Chondrocyte (in vitro differentiated cells): ENCODE measurements around the gene SERPINB4. TPM values are rescaled to one million over a fixed set of nuclear protein-coding genes. Genes with fewer than 3 reads are reported as not detected.
"Not testable (repeated sequence)": the region's sequence is repeated elsewhere in the genome, so short reads cannot be mapped to it uniquely, and the experiment has no call there.

Experiments
- DNase-seq: peaks from one replicate; pipeline ENCODE4 v3.0.0; 2021; ENCODE audit warnings: mixed read lengths, low spot score
- H3K27ac Mint-ChIP-seq: one replicate; pipeline ENCODE4 v1.8.0; 2021; ENCODE audit warnings: mild to moderate bottlenecking, moderate library complexity, mixed read lengths; ENCODE audit not compliant: unreplicated experiment
- H3K27me3 Mint-ChIP-seq: 2 replicates; pipeline ENCODE4 v1.8.0; 2021; ENCODE audit warnings: low read depth, mixed read lengths
- H3K36me3 Mint-ChIP-seq: 2 replicates; pipeline ENCODE4 v1.8.0; 2021; ENCODE audit warnings: low read depth, mixed read lengths
- H3K4me1 Mint-ChIP-seq: 2 replicates; pipeline ENCODE4 v1.8.0; 2021; ENCODE audit warnings: low read depth, mild to moderate bottlenecking, mixed read lengths
- H3K4me3 Mint-ChIP-seq: one replicate; pipeline ENCODE4 v1.8.0; 2021; ENCODE audit warnings: mild to moderate bottlenecking, moderate library complexity, mixed read lengths; ENCODE audit not compliant: unreplicated experiment
- H3K9me3 Mint-ChIP-seq: 2 replicates; pipeline ENCODE4 v1.8.0; 2021; ENCODE audit warnings: low read depth, mixed read lengths
- total RNA-seq: library from RNA; stranded (reverse); gene quantifications from 3 replicates; pipeline ENCODE4 v1.2.1, GENCODE V29; 2021
- TF ChIP-seq, protein P1 (sequence below): fragments of 200-600 bp; sonication (generic); IDR thresholded peaks from 2 replicates; pipeline ENCODE4 v1.5.0; 2021; ENCODE audit warnings: antibody characterized with exemption, mild to moderate bottlenecking, moderate library complexity

Gene SERPINB4
- total RNA-seq, 1 donor from 2014 or later, result not detected

DNA sequence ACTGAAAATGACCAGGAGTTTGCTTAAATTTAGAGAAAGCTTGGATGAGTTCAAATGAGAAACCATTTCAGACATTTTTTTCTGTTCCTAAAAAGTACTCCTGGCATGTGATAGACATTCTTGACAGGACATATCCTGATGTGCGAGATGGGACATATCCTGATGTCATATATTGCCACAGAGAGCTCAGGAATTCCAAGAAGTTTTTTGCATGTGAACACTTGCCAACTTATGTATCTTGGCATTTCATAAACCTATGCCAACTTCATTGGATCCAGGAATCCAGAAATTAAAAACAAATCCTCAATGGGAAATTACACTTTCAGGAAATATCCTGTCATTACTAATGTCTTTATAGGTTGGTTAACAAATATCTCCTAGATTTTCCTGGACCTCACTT lies 20.5 kb upstream of the SERPINB4 start:
- Mint-ChIP-seq H3K4me1 (no peaks in the 10 kb centered on the region), H3K4me3 (no peak overlapping the region), H3K36me3 (no peaks in the 10 kb centered on the region), H3K27ac (no peak overlapping the region), H3K27me3 (peaks cover 9% of the 10 kb centered on the region), H3K9me3 (peaks cover 12% of the 10 kb centered on the region)
- TF ChIP-seq, protein P1, sequence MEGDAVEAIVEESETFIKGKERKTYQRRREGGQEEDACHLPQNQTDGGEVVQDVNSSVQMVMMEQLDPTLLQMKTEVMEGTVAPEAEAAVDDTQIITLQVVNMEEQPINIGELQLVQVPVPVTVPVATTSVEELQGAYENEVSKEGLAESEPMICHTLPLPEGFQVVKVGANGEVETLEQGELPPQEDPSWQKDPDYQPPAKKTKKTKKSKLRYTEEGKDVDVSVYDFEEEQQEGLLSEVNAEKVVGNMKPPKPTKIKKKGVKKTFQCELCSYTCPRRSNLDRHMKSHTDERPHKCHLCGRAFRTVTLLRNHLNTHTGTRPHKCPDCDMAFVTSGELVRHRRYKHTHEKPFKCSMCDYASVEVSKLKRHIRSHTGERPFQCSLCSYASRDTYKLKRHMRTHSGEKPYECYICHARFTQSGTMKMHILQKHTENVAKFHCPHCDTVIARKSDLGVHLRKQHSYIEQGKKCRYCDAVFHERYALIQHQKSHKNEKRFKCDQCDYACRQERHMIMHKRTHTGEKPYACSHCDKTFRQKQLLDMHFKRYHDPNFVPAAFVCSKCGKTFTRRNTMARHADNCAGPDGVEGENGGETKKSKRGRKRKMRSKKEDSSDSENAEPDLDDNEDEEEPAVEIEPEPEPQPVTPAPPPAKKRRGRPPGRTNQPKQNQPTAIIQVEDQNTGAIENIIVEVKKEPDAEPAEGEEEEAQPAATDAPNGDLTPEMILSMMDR, result no peak
- DNase-seq, result no peak

DNA sequence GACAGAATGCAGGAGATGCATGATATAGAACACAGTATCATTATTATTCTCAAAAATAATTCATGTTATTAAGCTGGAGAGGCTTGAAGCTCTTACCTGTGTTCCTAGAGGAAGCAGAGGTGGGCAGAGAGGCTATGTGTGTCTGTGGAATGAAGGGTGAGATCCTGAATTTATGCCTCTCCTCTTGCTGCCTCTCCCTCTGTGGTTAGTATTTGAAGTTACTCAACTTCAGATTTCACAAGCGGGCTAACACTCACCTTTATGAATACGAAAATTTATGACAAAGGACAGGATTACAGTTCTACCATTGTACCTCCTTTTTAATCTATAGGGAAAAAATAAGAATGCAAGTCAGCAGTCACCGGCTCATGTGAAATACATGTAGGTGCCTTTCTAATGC lies 17.7 kb upstream of the SERPINB4 start, which contains the start of gene SERPINB3:
TSS of gene SERPINB3 (minus strand) at position 144 of the 400 bp plus-strand sequence. CDS start 677 bp downstream, outside the sequence.
- not testable (repeated sequence) for H3K36me3 Mint-ChIP-seq, H3K4me3 Mint-ChIP-seq, H3K27ac Mint-ChIP-seq, H3K9me3 Mint-ChIP-seq, H3K4me1 Mint-ChIP-seq, DNase-seq
- H3K27me3 Mint-ChIP-seq, result peaks cover 11% of the 10 kb centered on the region

DNA sequence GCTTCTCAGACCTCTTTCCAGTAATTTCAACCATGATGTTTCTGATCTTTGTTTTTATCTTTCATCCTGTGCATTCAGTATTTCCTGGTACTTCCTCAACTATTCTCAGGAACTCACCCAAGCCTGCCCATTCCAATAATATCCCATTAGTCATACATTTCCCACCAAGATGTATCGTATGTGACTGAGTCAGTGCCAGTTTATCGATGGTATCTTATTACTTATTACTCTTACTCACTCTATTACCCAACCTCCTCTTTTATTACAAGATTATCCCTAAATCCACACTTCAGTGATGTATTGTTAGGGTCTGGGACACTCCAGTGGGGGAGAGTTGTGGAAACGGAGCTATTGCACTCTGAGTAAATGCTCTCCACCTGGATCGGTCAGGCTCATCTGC lies 14.9 kb upstream of the SERPINB4 start:
- H3K4me1 Mint-ChIP-seq, H3K36me3 Mint-ChIP-seq, H3K27ac Mint-ChIP-seq, H3K4me3 Mint-ChIP-seq, H3K9me3 Mint-ChIP-seq, DNase-seq: not testable (repeated sequence)
- peaks cover 13% of the 10 kb centered on the region for H3K27me3 Mint-ChIP-seq

DNA sequence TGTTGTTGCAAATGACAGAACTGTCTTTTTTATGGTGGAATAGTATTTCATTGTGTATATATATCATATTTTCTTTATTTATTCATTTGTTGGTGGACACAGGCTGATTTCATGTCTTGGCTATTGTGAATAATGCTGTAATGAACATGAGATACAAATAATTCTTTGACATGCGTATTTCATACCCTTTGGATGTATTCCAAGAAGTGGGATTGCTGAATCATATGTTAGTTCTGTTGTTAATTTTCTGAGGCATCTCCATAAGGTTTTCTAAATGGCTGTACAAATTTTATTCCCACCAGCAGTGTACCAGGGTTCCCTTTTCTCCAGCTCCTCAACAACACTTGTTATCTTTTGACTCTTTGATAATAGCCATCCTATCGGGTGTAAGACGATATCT lies 6.2 kb upstream of the SERPINB4 start:
- not testable (repeated sequence) for H3K27ac Mint-ChIP-seq

DNA sequence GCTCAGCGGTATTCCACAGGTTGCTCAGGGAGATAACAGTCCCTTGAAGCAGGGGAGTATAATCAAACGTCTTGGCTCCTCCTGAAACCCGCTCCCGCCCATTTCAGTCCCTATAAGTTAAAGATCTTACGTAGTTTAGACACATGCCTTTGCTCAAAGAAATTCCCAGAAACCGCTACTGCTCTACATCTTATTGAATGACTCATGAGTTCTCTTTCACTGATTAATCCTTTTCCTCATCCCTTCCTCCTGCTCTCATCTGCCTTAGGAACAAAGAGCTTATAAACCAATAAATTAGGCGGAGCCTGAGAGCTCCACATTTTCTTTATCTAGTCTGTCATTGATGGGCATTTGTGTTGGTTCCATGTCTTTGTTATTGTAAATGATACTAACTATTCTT lies 4.2 kb upstream of the SERPINB4 start:
- H3K36me3 Mint-ChIP-seq, result no peaks in the 10 kb centered on the region
- peaks cover 13% of the 10 kb centered on the region for H3K27me3 Mint-ChIP-seq
- no peak overlapping the region for H3K27ac Mint-ChIP-seq
- H3K4me3 Mint-ChIP-seq, result no peak overlapping the region
- H3K4me1 Mint-ChIP-seq, result no peaks in the 10 kb centered on the region
- TF ChIP-seq, protein P1, result no peak
- no peak for DNase-seq
- H3K9me3 Mint-ChIP-seq, result no peaks in the 10 kb centered on the region

More for the DNA sequence above, 6.2 kb upstream of the SERPINB4 start:
- H3K9me3 Mint-ChIP-seq, H3K36me3 Mint-ChIP-seq, DNase-seq, H3K4me1 Mint-ChIP-seq, H3K4me3 Mint-ChIP-seq: not testable (repeated sequence)
- peaks cover 18% of the 10 kb centered on the region for H3K27me3 Mint-ChIP-seq

DNA sequence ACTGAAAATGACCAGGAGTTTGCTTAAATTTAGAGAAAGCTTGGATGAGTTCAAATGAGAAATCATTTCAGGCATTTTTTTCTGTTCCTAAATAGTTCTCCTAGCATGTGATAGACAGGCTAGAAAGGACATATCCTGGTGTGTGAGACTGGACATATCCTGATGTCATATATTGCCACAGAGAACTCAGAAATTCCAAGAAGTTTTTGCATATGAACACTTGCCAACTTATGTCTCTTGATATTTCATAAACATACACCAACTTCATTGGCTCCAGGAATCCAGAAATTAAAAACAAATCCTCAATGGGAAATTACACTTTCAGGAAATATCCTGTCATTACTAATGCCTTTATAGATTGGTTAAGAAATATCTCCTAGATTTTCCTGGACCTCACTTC lies 2.9 kb upstream of the SERPINB4 start:
- no peak for DNase-seq
- no peaks in the 10 kb centered on the region for H3K4me1 Mint-ChIP-seq
- no peak overlapping the region for H3K27ac Mint-ChIP-seq
- no peak overlapping the region for H3K4me3 Mint-ChIP-seq
- TF ChIP-seq, protein P1, result no peak
- no peaks in the 10 kb centered on the region for H3K36me3 Mint-ChIP-seq
- peaks cover 10% of the 10 kb centered on the region for H3K27me3 Mint-ChIP-seq
- no peaks in the 10 kb centered on the region for H3K9me3 Mint-ChIP-seq

DNA sequence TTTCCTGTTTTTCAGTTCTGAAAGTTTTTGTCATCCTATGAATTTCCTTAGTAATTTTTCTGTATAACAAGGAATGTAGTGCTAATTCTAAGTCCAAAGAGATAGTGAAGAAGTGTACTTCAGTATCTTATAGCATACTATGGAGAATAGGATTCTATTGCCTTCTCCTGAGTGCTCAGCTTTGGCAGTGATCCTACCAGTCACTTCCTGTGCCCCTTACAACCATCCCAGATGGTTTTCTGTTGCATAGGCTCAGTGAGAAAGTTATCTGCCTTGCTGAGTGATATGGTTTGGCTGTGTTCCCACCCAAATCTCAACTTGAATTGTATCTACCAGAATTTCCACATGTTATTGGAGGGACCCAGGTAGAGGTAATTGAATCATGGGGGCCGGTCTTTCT lies 638 bp upstream of the SERPINB4 start:
- not testable (repeated sequence) for DNase-seq, H3K9me3 Mint-ChIP-seq, H3K4me3 Mint-ChIP-seq, H3K36me3 Mint-ChIP-seq, H3K4me1 Mint-ChIP-seq, H3K27ac Mint-ChIP-seq, H3K27me3 Mint-ChIP-seq

DNA sequence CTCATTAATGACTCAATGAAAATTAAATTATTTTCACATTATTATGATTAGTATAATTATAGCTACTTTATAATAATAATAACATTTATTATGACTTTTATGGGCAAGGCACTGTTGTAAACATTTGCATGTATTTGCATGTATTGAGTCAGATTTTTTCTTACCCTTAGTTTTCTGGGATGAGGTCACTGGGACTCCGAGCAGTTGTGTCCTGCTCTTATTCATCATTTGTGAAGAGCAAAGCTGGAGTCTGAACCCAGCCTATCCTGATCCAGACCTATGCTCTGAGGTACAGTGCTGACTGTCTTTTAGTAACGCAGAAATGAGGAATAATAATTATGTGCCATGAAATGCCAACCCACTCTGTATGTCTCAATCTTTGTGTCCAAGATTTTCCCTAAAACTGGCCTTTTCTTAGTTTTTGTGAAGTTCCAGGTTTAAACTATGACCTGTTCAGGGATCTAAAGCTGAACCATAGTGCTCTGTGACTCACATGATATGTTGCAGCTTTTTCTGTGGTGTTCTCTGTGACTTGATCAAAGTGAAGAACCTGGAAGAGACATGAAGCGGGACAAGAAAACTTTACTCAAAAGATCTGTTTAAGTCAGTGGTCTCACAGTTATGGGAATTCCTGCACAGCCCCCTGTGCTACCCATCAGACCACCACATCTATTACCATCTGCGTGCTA lies 1.2 kb downstream of the SERPINB4 start:
- not testable (repeated sequence) for H3K36me3 Mint-ChIP-seq, H3K27me3 Mint-ChIP-seq, H3K27ac Mint-ChIP-seq, H3K4me3 Mint-ChIP-seq, DNase-seq, H3K4me1 Mint-ChIP-seq, H3K9me3 Mint-ChIP-seq

DNA sequence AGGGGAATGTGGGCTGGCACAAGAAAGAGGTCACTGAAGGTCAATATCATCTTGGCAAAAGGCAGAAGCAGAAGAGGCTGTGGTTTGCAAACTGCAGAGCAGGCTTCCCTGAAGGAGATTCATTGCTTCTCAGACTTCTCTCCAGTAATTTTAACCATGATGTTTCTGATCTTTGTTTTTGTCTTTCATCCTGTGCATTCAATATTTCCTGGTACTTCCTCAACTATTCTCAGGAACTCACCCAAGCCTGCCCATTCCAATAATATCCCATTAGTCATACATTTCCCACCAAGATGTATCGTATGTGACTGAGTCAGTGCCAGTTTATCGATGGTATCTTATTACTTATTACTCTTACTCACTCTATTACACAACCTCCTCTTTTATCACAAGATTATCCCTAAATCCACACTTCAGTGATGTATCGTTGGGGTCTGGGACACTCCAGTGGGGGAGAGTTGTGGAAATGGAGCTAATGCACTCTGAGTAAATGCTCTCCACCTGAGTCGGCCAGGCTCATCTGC lies 2.8 kb downstream of the SERPINB4 start:
- not testable (repeated sequence) for H3K36me3 Mint-ChIP-seq, H3K4me1 Mint-ChIP-seq, H3K27ac Mint-ChIP-seq, H3K9me3 Mint-ChIP-seq, DNase-seq, H3K4me3 Mint-ChIP-seq, H3K27me3 Mint-ChIP-seq
